NCI-H446 (cell line): ENCODE results near the gene CSAG1.
"Not testable (repeated sequence)": the region's sequence is repeated elsewhere in the genome, so short reads cannot be mapped to it uniquely, and the experiment has no call there.

Experiments
- DNase-seq, 2 experiments: peaks; one replicate each; lab custom pipeline; 2025; lab: John Stamatoyannopoulos, UW

CSAG1 gene

DNA sequence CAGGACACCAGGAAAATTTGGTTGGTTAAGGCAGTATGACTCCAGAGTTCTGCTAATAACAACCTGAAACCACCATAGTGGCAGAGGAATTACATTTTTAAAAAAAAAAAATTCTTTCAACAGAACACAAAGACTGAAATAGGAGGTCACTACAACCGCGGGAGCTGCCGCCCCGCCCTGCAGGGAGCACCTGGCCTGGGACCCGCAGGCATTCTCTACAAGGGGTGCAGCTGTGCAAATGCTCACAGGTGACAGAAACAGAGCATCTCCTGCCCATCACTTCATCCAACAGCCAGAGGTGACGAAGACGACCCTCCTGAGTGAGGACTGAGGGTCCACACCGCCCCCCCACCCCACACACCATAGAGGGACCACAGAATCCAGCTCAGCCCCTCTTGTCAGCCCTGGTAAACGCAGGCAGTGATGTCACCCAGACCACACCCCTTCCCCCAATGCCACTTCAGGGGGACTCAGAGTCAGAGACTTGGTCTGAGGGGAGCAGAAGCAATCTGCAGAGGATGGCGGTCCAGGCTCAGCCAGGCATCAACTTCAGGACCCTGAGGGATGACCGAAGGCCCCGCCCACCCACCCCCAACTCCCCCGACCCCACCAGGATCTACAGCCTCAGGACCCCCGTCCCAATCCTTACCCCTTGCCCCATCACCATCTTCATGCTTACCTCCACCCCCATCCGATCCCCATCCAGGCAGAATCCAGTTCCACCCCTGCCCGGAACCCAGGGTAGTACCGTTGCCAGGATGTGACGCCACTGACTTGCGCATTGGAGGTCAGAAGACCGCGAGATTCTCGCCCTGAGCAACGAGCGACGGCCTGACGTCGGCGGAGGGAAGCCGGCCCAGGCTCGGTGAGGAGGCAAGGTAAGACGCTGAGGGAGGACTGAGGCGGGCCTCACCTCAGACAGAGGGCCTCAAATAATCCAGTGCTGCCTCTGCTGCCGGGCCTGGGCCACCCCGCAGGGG lies 35.3 kb downstream of the CSAG1 start, which contains the start of gene MAGEA3:
MAGEA3 (plus strand) TSS at position 843 of the 980 bp plus-strand sequence. CDS start 2,039 bp downstream, outside the sequence.
- not testable (repeated sequence) for DNase-seq

- not testable (repeated sequence) for DNase-seq
Observed at GRCh38 chrX:152681012-152681411, 52.5 kb downstream of the CSAG1 start.
